ENCODE results near the gene IMMP2L. TPM values are rescaled to one million over a fixed set of nuclear protein-coding genes. Genes with fewer than 3 reads are reported as not detected.

IMMP2L gene
- polyA plus RNA-seq, 1 of the 3 experiments (the other 2 are of a cell fraction): 10.7 TPM

DNA sequence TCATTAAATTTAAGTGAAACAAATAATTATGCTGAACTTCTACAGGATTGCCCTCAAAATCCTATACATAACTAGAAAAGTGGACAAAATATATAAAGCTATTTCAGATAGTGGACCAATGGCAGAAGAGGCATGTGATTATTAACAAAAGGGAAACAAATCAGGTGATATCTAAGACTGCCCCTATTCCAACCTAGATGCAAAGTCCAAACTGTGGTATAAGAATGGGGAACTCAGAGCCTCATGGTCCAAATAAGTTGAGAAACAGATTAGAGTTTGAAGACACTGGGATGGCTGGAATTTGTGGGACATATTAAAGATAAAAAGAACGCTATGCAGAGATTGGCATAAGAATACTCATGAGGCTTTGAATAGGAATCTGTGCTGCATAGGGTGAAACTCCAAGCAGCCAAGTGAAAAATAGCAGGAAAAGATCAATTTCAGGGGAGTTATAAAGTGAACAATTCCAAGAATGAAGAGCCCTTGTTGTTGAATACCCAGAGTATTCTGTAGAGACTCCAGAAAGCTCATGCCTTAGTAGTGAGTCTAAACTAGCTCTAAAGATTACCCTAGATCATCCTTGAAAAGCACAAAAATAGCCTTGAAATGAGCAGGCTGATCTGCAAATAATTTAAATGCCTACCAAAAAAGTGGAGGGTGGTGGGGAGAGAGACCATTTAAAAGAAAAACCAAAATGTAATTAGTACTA, 152.4 kb downstream of the IMMP2L start:
- peaks cover 9% of the 10 kb centered on the region for H3F3A ChIP-seq (replicated peaks; ENCODE audit: insufficient read depth)
- H3K27ac ChIP-seq (ENCODE audit: low read depth in 2 of 2, low read length in 1 of 2): peak overlapping the region; percentile 33 to 74
- no peaks in the 10 kb centered on the region for H3K79me2 ChIP-seq (ENCODE audit: insufficient read depth)
- POLR2A ChIA-PET: no interaction called here
- peak overlapping the region; percentile 9 for H3K4me2 ChIP-seq
- no peaks in the 10 kb centered on the region for H3K27me3 ChIP-seq (ENCODE audit: insufficient read depth)
- no peaks in the 10 kb centered on the region for H4K20me1 ChIP-seq (ENCODE audit: insufficient read depth)
- peaks cover 3% of the 10 kb centered on the region; the same call in 1 of the 2 replicates for H3K9me2 ChIP-seq
- no peak overlapping the region for H2AFZ ChIP-seq (ENCODE audit: low read depth)
- H3K9me3 ChIP-seq: no peaks in the 10 kb centered on the region
- H3K9ac ChIP-seq: no peak overlapping the region
- CTCF ChIA-PET: interaction anchor here (1.3 kb wide), 1 partner anchor 9 kb away, joined by 3 read pairs; no protein-coding TSS in a partner anchor
- no peaks in the 10 kb centered on the region for H3K36me3 ChIP-seq (replicated peaks in 1 of 2; ENCODE audit: control insufficient read depth in 1 of 2, insufficient read depth in 2 of 2, low read length in 1 of 2)
- no peak for DNase-seq
- WGBS (ENCODE audit: low lambda C conversion rate): 65% methylated on average over 1 of the region's 1 CpG
- peaks cover 0 to 16% of the 10 kb centered on the region in 2 experiments; a peak in 2 of 4 replicates for H3K4me1 ChIP-seq (ENCODE audit: control insufficient read depth in 1 of 2, insufficient read depth in 2 of 2, low read depth in 1 of 2, low read length in 1 of 2)
- H3K4me3 ChIP-seq (ENCODE audit: low read depth in 2 of 2, low read length in 1 of 2): no peak overlapping the region
- no peak for TF ChIP-seq SIN3A (IDR thresholded peaks at IDR 0.05; ENCODE audit: borderline replicate concordance, low read depth, low read length)
- TF ChIP-seq REST (IDR thresholded peaks at IDR 0.05; ENCODE audit: low read depth, low read length): no peak
- TF ChIP-seq, protein P1, sequence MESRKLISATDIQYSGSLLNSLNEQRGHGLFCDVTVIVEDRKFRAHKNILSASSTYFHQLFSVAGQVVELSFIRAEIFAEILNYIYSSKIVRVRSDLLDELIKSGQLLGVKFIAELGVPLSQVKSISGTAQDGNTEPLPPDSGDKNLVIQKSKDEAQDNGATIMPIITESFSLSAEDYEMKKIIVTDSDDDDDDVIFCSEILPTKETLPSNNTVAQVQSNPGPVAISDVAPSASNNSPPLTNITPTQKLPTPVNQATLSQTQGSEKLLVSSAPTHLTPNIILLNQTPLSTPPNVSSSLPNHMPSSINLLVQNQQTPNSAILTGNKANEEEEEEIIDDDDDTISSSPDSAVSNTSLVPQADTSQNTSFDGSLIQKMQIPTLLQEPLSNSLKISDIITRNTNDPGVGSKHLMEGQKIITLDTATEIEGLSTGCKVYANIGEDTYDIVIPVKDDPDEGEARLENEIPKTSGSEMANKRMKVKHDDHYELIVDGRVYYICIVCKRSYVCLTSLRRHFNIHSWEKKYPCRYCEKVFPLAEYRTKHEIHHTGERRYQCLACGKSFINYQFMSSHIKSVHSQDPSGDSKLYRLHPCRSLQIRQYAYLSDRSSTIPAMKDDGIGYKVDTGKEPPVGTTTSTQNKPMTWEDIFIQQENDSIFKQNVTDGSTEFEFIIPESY (IDR thresholded peaks at IDR 0.05; ENCODE audit: borderline replicate concordance, low read depth): no peak
- peak; percentile 74 for TF ChIP-seq TEAD4 (IDR thresholded peaks at IDR 0.05; ENCODE audit: borderline replicate concordance, insufficient read depth)
- no peak for TF ChIP-seq SMC3 (IDR thresholded peaks at IDR 0.05; ENCODE audit: low read depth, low read length)
- TF ChIP-seq YY1 (IDR thresholded peaks at IDR 0.05; ENCODE audit: low read depth): no peak
- TF ChIP-seq RXRA (IDR thresholded peaks at IDR 0.05; ENCODE audit: borderline replicate concordance, low read depth): 0 out of 2 replicates have a peak, but pooled peaks have one; percentile 12
- TF ChIP-seq MXI1 (IDR thresholded peaks at IDR 0.05; ENCODE audit: low read depth, low read length): no peak
- TF ChIP-seq ELF1 (IDR thresholded peaks at IDR 0.05): no peak
- no peak for TF ChIP-seq GATA2 (CRISPR knock-in tag; IDR thresholded peaks at IDR 0.05)
- no peak for TF ChIP-seq USF1 (IDR thresholded peaks at IDR 0.05; ENCODE audit: borderline replicate concordance, low read depth)
- TF ChIP-seq RFX5 (IDR thresholded peaks at IDR 0.05; ENCODE audit: low read length): no peak
- no peak for TF ChIP-seq FOXJ3 (CRISPR knock-in tag; IDR thresholded peaks at IDR 0.05)
- no peak for TF ChIP-seq EZH2phosphoT487 (IDR thresholded peaks at IDR 0.05; ENCODE audit: borderline replicate concordance, low read depth)
- no peak for TF ChIP-seq RAD21 (IDR thresholded peaks at IDR 0.05; ENCODE audit: low read length)
- TF ChIP-seq POLR2AphosphoS5 (IDR thresholded peaks at IDR 0.05; ENCODE audit: low read depth, low read length): no peak
- TF ChIP-seq TAF1 (IDR thresholded peaks at IDR 0.05; ENCODE audit: borderline replicate concordance, low read depth, low read length): no peak
- no peak for TF ChIP-seq NFIC (IDR thresholded peaks at IDR 0.05; ENCODE audit: borderline replicate concordance)
- no peak; the same call in 1 of the 2 replicates for TF ChIP-seq MAX (IDR thresholded peaks at IDR 0.05; ENCODE audit: low read depth)
- TF ChIP-seq EP300 (IDR thresholded peaks at IDR 0.05; ENCODE audit: borderline replicate concordance in 1 of 2, low read depth in 1 of 2, low read length in 1 of 2): peak in 1 of 2 experiments; percentile 44; a peak in 1 of 4 replicates
- TF ChIP-seq PBX3 (IDR thresholded peaks at IDR 0.05): peak; percentile 52; the same call in 1 of the 2 replicates
- TF ChIP-seq, protein P2, sequence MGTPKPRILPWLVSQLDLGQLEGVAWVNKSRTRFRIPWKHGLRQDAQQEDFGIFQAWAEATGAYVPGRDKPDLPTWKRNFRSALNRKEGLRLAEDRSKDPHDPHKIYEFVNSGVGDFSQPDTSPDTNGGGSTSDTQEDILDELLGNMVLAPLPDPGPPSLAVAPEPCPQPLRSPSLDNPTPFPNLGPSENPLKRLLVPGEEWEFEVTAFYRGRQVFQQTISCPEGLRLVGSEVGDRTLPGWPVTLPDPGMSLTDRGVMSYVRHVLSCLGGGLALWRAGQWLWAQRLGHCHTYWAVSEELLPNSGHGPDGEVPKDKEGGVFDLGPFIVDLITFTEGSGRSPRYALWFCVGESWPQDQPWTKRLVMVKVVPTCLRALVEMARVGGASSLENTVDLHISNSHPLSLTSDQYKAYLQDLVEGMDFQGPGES (IDR thresholded peaks at IDR 0.05; ENCODE audit: low read depth, low read length): no peak
- peak; percentile 48; the same call in 1 of the 2 replicates for TF ChIP-seq MEF2A (IDR thresholded peaks at IDR 0.05; ENCODE audit: borderline replicate concordance, low read depth)
- no peak for TF ChIP-seq NRF1 (IDR thresholded peaks at IDR 0.05; ENCODE audit: low read depth, low read length)

Measured in SK-N-SH (cell line).